GM18868 (cell line): Measurements from ENCODE around the gene YBEY.
A peak's percentile ranks its signal among the peaks of the same experiment; 100 is the strongest.
"Not testable (repeated sequence)": the region's sequence is repeated elsewhere in the genome, so short reads cannot be mapped to it uniquely, and the experiment has no call there.

Source experiments
- ATAC-seq: cut with Tn5 transposase; IDR thresholded peaks from one replicate; pipeline ENCODE4 v1.9.1; 2021; ENCODE audit warnings: mild to moderate bottlenecking, moderate library complexity; ENCODE audit not compliant: unreplicated experiment

The YBEY gene, protein sequence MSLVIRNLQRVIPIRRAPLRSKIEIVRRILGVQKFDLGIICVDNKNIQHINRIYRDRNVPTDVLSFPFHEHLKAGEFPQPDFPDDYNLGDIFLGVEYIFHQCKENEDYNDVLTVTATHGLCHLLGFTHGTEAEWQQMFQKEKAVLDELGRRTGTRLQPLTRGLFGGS

DNA sequence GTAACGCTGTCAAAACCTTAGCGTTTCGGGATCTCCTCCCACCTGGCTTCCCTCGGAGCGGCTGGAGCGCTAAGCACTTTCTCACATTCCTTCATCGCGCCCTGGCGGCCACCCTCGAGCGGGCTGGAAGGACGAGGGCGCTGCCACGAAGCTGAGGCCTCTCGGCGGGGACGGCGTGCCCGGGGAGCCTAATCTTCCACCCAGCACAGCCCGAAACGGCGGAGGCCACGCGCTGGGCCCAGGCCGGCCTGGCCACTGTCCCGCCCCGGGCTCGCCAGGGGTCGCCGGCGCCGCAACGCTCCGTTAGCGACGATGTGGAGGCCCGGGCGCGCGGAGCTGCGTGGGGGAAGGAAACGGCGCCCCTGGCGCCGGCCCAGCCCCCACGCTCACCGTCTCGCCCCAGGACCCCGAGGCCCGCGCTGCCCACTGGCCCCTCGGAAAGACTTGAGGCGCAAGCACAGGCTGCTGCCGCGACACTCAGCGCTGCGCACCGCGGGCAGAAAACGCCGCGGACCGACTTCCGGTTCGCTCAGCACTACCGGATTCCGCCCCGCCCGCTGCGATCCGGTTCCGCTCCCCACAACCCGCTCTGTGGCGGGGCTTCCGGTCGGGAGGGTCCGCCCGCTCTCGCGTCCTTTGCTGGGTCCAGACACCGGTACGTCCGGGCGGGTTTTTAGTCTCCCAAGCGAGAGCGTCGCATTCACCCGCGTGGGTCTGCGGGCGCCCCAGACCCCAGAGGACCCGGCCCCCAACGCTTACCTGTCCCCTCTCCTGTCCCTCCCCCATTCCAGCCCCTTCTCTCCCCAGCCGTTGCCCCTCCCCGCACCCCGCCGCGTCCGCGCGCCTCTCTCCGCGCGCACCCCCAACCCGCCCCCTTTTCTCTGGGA lies at the start of gene YBEY:
Gene YBEY (plus strand): TSS at position 582 of the 887 bp plus-strand sequence. CDS start 572 bp downstream, outside the sequence.
- ATAC-seq, result peak; percentile 83

DNA sequence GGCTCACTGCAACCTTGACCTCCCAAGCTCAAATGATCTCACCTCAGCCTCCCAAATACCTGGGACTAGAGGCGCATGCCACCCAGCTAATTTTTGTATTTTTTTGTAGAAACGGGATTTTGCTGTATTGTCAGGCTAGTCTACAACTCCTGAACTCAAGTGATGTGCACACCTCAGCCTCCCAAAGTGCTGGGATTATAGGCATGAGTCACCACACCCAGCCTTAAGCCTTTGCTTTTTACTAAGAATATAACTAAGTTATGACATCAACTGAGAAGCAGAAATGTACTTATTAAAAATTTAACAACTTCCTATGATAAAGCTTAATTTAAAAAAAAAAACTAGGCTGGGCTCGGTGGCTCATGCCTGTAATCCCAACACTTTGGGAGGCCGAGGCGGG lies 48.7 kb upstream of the YBEY start:
- ATAC-seq, result no peak

DNA sequence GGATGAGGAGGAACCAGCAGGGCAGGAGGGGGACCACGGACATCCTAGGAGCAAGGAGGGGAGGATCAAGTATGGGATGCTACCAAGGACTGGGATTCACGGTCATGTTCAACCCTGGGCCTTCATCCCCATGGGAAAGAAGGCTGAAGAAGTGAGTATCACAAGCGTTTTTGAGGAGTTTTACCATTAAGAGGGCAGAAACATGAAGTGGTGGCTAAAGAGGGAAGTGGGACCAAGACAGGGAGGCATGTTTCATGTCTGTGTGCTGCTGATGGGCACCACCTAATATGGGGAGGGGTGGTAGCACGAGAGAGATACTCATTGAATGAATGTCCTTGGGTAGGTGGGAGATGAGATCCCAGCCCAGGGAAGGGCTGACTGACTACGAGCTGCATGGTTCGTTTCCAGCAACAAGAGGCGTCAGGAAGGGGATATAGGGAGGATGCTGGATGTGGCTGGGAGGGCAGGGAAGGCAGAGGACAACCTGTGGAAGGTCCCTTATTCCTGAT lies 46.3 kb upstream of the YBEY start:
- no peak for ATAC-seq

DNA sequence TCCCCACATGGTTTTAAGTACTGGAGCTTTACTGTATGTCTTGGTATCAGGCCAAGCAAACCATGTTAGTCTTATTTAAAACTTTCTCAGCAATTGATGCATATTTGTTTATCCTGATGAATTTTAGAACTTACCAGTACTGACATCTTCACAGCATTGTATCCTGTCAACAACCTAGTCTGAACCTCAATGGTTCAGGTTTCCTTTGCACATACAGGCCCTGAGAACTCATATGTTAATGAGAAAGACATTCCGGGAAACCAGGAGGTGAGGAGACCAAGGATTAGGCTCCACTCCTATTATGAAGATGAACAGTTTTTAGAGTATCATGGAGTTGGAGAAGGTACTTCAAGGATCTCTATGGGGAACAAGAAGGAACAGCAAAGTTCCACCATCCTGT lies 44.6 kb upstream of the YBEY start:
- ATAC-seq, result not testable (repeated sequence)

DNA sequence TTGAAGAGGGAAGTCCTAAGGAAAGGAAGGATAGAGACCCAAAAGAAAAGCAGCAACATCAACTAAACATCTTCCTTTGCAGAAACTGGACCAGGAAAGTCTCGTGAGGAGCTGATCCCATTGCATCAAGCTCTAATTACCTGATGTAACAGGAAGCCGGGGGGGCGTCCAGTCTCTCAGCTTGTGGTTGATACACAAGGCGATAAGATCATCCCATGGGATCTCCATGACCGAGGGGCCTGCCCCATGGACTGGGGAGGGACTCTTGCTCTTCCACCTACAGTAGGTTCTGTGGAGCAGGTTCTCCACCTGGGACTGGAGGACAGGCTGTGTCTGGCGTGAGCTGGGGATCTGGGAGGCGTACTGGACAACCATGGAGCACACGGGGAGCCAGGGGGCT lies 42.8 kb upstream of the YBEY start:
- no peak for ATAC-seq

DNA sequence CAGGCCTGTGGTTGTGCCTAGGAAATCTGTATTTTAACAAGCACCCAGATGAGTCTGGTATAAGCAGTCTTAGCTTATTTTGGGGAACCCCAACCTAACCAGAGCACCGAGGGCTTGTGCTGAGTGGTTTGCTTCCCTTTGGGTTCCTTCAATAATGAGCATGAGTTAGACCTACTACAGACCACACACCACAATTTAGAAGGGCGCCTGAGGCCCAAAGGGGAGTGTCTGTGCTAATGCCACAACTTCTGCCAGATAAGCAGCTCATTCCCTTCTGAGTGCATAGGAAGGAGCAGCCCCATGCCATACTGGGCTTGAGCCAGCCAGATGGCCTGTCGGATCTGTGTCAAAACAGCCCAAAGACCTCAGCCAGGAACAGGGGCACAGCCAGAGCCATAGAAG lies 42.2 kb upstream of the YBEY start:
- ATAC-seq, result no peak

DNA sequence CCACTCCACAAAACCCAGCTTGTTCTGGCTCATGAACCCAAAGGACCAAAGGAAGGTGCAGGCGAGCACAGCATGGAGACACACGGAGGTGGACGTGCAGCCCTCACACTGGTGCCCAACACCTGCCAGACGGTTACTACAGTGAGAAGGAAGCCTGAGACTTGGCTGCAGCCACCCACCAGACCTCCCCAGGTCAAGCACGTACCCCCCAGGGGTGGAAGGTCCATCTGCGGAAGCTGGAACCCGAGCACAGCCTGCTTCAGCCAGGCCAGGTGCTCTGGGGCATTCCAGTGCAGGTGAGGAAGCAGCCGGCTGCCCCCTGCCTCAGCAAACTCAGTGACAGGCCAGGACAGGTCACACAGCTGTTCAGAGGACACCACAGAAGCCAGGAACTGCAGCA lies 41.5 kb upstream of the YBEY start:
- ATAC-seq, result no peak

DNA sequence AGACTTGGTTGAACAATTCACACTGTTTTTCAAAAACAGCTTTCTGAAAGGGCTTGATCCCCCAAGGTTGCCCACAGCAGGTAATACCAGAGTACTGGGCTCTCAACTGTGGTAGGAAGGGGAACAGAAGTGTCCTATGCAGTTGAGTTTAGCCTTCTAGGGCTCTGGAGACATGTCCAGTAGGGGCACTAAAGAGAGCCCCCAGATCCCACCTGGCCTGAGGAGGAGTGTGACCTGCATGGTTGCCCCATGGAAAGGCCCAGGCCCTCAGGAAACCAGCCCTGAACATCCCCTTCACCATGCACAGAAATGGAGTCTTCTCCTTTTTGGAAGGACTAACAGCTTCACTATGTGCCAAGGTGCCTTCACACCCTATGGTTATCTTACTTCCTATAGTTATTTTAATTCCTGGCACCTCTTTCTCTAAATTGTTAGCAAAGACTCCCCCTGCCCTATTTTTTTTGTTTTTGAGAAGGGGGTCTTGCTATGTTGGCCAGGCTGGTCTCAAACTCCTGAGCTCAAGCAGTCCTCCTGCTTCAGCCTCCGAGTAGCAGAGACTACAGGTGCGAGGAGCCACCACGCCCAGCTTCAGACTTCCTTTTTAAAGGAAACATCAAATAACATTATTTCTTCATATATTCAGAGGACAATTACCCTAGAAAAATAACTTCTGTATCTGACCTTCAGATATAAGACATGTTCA lies 40.8 kb upstream of the YBEY start:
- no peak for ATAC-seq

DNA sequence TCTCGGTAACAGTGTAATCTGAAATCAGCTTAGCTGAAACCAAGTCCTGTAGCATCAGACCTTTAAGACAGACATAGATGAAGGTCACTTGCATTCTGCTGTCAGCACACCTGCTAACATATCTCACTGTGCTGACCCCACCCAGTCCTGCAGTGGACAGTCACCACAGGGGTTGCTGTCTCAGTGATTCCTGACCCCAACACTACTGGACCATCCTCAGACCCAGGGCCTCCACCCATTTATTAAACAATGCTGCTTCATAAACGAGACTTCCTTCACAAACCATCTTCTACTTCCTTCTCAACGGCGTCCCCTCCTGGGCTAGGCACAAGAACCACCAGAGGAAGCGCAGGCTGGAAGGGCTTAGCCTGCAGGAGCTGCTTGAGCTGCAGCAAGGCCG lies 39.8 kb upstream of the YBEY start:
- no peak for ATAC-seq

DNA sequence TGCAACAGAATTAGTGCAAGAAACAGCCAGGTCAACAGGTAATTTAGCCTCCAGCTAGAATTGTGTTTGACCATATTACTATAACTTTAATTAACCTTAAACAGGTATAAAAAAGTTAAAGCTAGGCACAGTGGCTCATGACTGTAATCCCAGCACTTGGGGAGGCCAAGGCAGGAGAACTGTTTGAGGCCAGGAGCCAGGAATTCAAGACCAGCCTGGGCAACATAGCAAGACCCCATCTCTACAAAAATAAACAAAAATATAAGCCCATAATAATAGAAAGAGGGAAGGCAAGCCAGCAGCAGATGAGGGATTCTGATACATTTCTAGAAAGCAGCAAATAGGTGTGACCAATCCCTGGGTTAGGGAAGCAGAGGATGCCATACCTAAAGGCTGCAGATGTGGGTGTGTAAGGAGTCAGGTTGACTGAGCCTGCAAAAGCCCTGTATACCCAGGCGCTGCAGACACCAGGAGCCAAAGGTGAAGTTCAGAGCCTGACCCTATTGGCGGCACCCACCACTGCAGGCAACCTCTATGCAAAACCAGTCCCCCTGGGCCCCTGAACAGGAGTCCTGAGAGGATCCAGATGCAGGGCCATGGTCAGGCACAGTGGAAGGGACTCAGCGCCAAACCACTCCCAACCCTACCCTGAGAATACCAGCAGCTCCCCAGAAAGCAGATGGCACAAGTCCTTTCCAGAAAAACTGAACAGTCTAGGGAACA lies 38.3 kb upstream of the YBEY start:
- ATAC-seq, result no peak

DNA sequence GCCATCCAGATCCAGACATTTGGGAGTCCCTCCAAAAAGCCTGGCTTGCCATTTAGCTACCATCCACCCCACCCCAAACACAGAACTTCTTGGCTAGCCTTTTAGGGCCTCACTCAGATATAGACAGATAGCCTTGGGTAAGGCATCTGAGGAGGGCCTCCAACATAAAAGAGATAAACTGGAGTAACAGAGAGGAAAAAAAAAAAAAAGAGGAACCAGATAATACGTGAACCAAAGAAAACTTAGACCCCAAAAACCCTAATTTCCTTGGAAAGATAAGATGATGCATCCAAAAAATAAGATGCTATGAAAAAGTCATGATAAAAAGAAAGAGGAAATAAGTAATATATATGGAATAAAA lies 37.7 kb upstream of the YBEY start:
- no peak for ATAC-seq

DNA sequence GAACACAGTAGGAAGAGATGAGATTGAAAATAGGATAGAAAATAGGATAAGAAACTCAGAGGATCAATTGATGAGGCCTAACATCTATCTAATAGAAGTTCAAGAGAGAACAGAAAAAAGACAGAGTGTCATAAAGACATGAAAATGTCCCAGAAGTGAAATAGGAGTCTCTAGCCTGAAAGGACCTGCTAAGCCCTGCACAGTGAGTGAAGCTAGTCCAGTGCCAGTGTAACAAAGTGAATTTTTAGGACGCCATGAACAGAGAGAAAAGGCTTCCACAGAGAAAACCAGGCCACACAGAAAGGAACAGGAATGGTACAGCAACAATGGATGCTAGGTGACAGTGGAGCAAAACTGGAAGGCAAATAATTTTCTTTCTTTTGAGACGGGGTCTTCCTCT lies 37.3 kb upstream of the YBEY start:
- ATAC-seq, result no peak

DNA sequence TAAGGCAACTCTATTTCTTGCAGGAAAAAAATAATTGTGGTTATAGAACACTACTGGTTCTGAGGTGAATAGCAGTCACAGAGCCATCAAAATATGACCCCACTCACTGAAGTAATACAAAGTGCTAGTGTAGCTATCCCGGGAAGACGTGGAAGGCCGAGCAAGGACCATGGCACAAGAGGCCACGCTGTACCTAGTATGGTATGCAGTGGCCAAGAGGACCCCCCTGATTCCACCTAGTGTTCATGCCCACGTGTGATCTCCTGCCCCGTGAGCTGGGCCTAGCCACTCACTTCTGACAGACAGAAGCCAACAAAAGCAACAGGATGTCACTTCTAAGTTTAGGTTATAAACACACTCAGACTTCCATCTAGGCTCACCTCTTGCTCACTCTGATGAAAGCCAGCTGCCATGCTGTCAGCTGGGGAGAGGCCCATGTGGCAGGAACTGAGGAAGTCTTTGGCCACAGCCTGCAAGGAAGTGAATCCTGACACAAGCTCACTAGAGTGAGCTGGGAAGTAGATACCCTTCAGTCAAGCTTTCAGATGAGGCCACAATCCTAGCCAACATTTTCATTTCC lies 35.9 kb upstream of the YBEY start:
- no peak for ATAC-seq

DNA sequence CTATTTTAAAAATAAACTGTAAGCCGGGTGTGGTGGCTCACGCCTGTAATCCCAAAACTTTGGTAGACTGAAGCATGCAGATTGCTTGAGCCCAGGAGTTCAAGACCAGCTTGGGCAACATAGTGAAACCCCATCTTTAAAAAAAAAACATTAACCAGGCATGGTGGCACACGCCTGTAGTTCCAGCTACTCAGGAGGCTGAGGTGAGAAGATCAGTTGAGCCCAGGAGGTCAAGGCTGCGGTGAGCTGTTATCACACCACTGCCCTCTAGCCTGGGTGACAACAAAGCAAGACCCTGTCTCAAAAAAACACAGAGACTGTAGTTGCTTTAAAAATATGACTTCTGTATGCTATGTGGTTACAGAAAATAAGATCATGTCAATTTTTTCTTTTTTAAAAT lies 33.3 kb upstream of the YBEY start:
- ATAC-seq, result no peak

DNA sequence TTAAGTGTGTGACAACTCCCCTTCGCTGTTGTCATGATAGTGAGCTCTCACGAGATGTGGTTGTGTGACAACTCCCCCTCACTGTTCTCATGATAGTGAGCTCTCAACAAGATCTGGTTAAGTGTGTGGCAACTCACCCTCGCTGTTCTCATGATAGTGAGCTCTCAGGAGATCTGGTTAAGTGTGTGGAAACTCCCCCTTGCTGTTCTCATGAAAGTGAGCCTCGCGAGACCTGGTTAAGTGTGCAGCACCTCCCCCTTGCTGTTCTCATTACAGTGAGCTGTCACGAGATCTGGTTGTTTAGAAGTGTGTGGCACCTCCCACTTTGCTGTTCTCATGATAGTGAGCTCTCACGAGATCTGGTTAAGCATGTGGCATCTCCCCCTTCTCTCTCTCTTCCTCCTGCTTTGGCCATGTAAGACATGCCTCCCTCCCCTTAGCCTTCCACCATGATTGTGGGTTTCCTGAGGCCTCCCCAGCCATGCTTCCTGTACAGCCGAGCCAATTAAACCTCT lies 32.5 kb upstream of the YBEY start:
- peak; percentile 71 for ATAC-seq

DNA sequence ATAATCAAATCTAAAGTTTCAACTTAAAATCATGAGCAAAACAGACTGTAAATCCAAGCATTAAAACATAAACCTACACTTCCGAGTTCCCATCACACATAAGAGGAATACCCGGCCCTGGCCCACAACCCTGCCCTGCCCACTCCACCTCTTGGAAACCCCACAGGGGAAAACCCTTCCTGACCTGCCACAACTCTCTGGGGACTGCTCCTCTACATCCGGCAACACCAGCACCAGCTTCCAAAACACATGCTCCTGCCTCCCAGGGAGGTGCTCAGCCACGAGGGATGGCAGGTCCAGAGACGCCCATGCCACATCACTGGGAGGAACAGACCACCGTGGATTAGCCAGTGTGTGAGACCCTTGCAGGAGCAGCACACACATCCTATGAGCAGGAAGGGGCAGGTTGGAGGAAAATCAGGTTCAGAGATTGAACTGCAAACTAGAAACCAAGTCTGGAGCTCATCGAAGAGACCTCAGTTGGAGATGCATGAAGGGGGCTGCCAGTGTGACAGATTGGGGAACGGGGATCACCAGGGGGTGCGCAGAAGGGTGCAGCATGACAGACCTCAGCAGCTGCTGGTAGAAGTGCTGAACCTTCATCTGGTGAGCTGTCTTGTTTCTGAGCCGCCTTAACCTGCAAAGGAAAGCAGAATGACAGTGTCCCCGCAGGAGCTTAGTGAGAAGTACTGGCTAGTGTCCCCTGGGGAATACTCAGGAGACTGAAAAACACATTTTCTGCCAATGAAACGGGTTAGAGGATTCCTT lies 31.8 kb upstream of the YBEY start:
- peak; percentile 60 for ATAC-seq

DNA sequence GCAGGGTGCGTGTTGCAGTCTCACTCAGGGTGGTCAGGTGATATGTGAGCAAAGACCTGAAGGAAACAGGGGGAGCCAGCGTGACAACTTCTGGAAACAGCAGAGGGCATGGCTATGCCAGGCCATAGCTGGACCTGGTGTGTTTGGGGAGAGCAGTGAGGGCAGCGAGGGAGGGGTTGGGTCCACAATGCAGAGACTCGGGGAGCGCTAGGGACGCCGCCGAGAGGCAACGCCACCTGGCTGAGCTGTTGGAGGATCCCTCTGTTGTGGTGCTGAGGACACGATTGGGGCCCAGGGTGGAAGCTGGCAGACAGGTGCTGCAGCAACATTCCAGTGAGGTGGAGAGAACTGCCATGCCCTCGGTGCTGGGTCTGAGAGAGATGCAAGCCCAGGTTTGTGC lies 31.0 kb upstream of the YBEY start:
- no peak for ATAC-seq

DNA sequence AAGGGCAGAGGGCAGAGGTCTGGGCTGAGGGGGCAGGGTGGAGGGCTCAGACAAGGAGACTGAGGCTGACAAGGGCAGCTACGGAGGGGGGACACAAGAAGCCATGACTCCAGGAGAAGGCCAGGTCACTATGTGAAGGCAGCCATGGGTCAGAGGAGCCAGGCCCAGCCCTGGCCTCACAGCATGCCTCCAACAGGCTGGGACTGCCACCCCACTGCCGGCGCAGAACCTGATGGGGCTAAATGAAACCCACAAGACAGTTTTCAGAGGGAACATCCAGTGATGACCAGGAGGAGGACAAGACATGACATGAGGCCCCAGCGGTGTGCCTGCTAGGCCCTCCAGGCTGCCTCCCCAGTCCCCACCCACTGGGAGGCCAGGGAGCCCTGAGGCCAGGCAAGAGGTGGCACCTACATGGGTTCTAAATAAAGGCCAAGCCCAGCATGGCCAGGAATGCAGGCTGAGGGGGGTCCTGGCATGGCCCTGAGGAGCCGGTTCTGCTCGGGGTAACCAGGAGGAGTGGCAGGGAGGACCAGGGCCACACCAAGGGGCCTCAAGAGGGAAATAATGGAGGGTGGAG lies 30.3 kb upstream of the YBEY start:
- no peak for ATAC-seq

DNA sequence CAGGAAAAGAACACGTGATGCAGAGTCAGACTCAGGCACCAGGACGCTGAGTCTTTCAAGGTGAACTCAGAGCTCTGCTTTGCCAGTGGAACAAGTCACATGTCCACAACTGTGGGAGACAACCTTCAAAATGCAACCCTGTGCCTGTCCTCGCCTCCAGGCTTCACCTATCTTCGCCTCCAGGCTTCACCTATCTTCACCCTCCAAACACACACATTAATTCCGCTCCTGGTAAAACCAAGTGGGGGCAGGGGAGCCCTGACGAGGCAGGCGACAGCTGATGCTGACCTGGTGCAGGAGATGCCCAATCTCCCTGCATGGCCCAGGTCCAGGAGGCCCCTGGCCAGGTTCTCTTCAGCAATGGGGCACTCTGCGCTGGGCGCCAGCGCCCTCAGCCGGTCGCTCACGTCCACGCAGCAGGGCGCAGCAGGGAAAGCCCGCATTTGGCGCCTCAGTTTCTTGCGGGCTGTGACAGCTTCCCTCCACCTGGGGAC lies 29.6 kb upstream of the YBEY start:
- no peak for ATAC-seq
